Measurements from ENCODE around the gene IL20RA.

DNA sequence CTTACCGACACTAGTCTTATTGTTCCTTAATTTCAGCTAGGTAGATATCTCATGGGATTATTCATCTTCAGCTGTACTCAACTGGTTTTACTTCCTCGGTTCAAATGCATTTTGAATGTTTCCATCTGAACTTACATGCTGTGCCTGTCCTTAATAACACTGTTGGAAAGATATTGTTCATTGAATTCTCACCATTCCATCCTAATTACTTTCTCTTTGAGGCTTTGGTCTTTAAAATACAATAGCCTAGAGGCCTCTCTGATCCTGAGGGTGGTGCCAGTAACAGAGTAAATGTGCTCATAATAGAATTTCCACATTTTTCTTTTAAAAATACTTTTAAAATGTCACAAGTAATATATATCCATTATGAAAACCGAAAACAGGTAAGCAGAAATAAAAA lies 54.0 kb downstream of the IL20RA start:
- TF ChIP-seq CTCF (IDR thresholded peaks at IDR 0.05) (no peak), RFX5 (IDR thresholded peaks at IDR 0.05; ENCODE audit: low read length) (no peak), IRF3 (IDR thresholded peaks at IDR 0.05; ENCODE audit: low read depth, low read length) (no peak)

Measured in SK-N-SH (cell line).